ENCODE data around the gene CTXN1.

DNA sequence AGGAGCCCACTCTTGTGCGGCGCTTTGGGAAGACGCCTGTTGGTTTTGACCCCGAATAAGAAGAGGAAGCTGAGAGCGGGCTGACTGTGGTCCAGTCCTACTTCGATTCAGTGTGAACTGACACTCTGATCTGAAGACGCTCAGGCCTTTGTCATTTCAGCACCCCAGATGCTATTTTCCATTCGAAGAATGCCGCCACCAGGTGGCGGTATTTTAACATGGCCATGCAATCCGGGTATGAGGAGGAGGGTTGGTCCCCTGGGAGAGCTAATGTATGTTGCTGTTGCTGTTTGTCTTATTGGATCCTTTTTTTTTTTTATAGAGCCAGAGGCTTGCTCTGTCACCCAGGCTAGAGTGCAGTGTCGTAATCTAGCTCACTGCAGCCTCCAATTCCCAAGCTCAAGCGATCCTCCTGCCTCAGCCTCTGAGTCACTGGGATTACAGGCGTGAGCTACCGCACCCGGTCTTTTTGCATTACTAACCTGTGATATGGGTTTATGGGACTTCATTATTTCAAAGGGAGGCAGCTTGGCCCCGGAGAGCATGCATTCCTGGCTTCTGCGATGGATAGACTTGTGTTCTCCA lies 18.3 kb upstream of the CTXN1 start:
- TF ChIP-seq POLR2A (IDR thresholded peaks at IDR 0.05) = no peak
- TF ChIP-seq, protein P1, sequence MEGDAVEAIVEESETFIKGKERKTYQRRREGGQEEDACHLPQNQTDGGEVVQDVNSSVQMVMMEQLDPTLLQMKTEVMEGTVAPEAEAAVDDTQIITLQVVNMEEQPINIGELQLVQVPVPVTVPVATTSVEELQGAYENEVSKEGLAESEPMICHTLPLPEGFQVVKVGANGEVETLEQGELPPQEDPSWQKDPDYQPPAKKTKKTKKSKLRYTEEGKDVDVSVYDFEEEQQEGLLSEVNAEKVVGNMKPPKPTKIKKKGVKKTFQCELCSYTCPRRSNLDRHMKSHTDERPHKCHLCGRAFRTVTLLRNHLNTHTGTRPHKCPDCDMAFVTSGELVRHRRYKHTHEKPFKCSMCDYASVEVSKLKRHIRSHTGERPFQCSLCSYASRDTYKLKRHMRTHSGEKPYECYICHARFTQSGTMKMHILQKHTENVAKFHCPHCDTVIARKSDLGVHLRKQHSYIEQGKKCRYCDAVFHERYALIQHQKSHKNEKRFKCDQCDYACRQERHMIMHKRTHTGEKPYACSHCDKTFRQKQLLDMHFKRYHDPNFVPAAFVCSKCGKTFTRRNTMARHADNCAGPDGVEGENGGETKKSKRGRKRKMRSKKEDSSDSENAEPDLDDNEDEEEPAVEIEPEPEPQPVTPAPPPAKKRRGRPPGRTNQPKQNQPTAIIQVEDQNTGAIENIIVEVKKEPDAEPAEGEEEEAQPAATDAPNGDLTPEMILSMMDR (IDR thresholded peaks at IDR 0.05) = peak; percentile 70 to 92 (median 78)

Measured in thyroid gland (tissue), 4 donors.